ENCODE data around the gene GALNT6. TPM values are rescaled to one million over a fixed set of nuclear protein-coding genes. Genes with fewer than 3 reads are reported as not detected.

The GALNT6 gene
- total RNA-seq, 3 donors from 2014 or later = 10.7 to 20.6 (median 17.9) TPM

- DNase-seq (peak in 1 of 3 donors; percentile 58), ATAC-seq (peak; percentile 88)
- H3K4me1 ChIP-seq (ENCODE audit: low read depth) = no peaks in the 10 kb centered on the region
- TF ChIP-seq CTCF (IDR thresholded peaks at IDR 0.05) = peak; percentile 38
- H3K36me3 ChIP-seq (ENCODE audit: low read depth) = no peaks in the 10 kb centered on the region
- no peak overlapping the region for H3K4me3 ChIP-seq
- no peaks in the 10 kb centered on the region for H3K9me3 ChIP-seq
- intact Hi-C loops (cut with DNase I, micrococcal nuclease) = no loop called here
Observed at GRCh38 chr12:51351913-51352532, 39.2 kb downstream of the GALNT6 start.

- Histone ChIP-seq H3K9me3 (no peaks in the 10 kb centered on the region), H3K4me3 (no peak overlapping the region), H3K36me3 (ENCODE audit: low read depth) (no peaks in the 10 kb centered on the region), H3K4me1 (ENCODE audit: low read depth) (no peaks in the 10 kb centered on the region)
- intact Hi-C loops (cut with DNase I, micrococcal nuclease) = loop anchor here in 1 of 2 donors (10.0 kb wide), 1 partner anchor 534 kb away; no protein-coding TSS in a partner anchor
- ATAC-seq = no peak
- DNase-seq = no peak
- TF ChIP-seq CTCF (IDR thresholded peaks at IDR 0.05) = no peak
Observed at GRCh38 chr12:51349026-51349425, 42.2 kb downstream of the GALNT6 start.

- no peak for DNase-seq
- no peak overlapping the region for H3K4me3 ChIP-seq
- ATAC-seq = no peak
- H3K36me3 ChIP-seq (ENCODE audit: low read depth) = no peaks in the 10 kb centered on the region
- H3K4me1 ChIP-seq (ENCODE audit: low read depth) = no peaks in the 10 kb centered on the region
- TF ChIP-seq CTCF (IDR thresholded peaks at IDR 0.05) = no peak
- no peaks in the 10 kb centered on the region for H3K9me3 ChIP-seq
- intact Hi-C loops (cut with DNase I, micrococcal nuclease) = loop anchor here in 1 of 2 donors (10.0 kb wide), 1 partner anchor 533 kb away; no protein-coding TSS in a partner anchor
Observed at GRCh38 chr12:51348116-51348515, 43.1 kb downstream of the GALNT6 start.

GRCh38 chr12:51346581-51346980, 44.6 kb downstream of the GALNT6 start, which contains the start of gene CELA1:
TSS of gene CELA1 (minus strand) at chr12:51346679. CDS start at chr12:51346638, 41 bp downstream.
- H3K4me3 ChIP-seq = no peak within 1 kb of the TSS
- DNase-seq = no peak
- no peak for ATAC-seq
- no peaks in the 10 kb centered on the region for H3K36me3 ChIP-seq (ENCODE audit: low read depth)
- intact Hi-C loops (cut with DNase I, micrococcal nuclease) = loop anchor here in 1 of 2 donors (10.0 kb wide), 1 partner anchor 532 kb away; no protein-coding TSS in a partner anchor
- no peaks in the 10 kb centered on the region for H3K9me3 ChIP-seq
- H3K4me1 ChIP-seq (ENCODE audit: low read depth) = no peaks in the 10 kb centered on the region
- no peak for TF ChIP-seq CTCF (IDR thresholded peaks at IDR 0.05)

GRCh38 chr12:51345681-51346080, 45.5 kb downstream of the GALNT6 start:
- no peak for TF ChIP-seq CTCF (IDR thresholded peaks at IDR 0.05)
- no peaks in the 10 kb centered on the region for H3K4me1 ChIP-seq (ENCODE audit: low read depth)
- DNase-seq (no peak), ATAC-seq (no peak)
- intact Hi-C loops (cut with DNase I, micrococcal nuclease) = loop anchor here in 1 of 2 donors (10.0 kb wide), 1 partner anchor 531 kb away; no protein-coding TSS in a partner anchor
- no peak overlapping the region for H3K4me3 ChIP-seq
- no peaks in the 10 kb centered on the region for H3K9me3 ChIP-seq
- no peaks in the 10 kb centered on the region for H3K36me3 ChIP-seq (ENCODE audit: low read depth)

Measured in mucosa of descending colon (tissue), 3 donors.